Measurements from ENCODE around the gene CLIC2.

CLIC2 gene

DNA sequence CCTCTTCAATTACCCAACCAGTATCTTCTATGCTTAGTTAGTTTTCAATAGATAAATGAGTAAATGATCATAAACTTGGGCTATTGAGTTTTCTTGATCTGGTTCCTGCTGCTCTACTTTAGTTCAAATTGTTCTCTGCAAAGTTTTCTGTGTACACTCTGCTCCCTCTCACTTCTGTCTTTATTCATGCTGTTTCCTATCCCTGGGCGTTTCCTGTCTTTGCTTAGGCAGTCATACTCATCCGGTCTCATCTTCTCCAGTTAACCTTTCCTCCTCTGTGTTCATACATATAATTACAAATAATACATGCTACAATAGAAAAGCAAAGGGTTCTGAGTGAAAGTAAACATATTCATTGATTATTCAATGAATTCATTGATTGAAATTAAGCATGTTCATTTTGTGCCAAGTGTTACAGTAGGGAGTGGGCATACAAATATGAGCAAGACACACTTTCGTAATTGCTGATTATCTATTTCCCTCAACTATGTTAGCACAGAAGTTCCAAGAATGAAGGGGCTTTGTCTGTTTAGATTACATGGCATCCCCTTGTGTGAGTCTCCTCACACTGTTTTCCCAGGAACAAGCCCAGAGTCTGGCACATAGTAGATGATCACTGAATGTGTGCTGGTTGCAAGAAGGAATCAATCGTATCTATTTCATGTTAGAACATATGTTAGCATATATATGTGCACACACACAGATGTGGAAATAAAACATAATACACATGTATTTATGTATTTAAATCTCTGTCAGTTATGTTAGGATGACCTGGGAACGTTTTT lies 71.3 kb downstream of the CLIC2 start:
- DNase-seq: no peak

DNA sequence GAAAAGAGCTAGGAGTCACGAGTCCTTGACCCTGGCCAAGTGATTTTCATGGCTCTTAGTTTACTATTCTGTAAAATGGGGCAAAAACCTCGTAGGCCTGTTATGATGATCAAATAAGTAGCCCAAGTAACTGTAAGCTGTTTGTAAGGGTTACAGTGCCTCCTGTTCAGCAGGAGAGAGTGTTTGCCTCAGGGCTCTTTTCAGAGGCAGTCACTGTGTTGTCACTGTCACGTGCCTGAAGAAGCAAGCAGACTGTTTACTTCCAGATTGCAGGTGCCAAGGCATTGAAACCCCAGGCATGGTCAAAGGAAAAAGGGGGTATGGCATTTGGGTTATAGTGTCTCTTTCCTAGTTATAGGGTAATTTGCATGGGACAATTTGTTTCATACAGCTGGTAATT lies 74.7 kb downstream of the CLIC2 start:
- DNase-seq: no peak

DNA sequence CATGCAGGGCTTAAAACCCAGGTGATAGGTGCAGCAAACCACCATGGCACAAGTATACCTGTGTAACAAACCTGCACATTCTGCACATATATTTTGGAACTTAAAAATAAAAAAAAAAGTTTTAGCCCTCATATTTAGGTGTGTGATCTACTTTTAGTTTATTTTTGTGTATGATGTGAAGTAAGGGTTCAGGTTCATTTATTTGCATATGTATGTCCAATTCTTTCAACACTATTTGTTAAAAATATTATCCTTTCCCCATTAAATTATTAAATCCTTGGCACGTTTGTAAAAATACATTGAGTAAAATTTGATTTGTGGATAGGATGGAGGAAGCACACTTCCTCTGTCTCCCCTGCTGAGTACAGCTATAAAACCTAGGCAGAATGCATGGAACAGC lies 83.0 kb downstream of the CLIC2 start:
- DNase-seq: no peak

DNA sequence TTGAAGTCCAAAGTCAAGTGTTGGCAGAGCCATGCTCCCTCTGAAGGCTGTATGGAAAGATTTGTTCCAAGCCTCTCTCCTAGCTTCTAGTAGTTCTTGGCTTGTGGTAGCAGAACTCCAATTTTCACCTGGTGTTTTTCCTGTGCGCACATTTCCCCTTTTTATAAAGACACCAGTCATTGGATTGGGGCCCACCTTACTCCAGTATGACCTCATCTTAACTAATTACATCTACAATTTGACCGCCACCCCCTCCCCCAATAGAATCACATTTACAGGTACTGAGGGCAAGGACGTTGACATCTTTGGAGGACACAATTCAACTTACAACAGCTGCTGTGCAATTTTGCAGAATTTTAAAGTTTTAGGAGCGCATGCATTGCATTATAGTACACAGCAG lies 86.9 kb downstream of the CLIC2 start:
- no peak for DNase-seq

DNA sequence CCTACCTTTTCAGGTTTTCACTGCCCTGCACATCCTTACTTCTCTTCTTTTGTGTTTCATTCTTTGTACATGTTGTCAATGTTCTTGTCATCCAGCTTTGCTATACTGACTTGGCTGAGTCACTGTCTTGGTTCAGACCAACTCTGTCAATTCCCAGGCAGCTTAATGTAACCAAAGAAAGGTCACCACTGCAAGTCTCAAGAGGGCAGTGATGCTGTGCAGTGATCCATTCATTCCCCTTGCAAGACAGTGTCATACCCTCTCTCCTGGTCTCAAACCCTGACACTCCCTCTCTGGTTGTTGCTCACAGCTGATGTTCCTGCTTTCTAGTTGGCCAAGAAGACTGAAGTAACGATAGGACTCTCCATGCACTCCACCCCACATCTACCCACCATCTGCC lies 87.7 kb downstream of the CLIC2 start:
- DNase-seq: no peak

DNA sequence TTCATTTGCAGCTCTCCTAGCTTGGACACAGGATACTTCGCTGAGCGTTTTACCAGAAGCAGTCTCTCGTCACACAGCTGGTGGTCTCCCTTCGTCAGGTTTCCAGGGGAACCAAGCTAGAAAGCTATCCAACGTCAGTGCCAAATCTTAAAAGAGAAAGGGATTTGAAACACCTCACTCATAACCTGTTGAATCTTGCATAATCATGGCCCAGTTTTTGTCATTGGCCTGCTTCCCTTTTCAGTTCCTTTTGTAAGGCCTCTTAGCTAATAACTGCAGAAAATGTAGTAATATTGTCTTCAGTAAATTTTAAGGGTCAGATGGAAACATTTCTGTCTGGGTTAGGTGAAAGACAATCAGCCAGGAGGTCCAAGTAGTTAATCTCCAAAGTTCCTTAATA lies 92.1 kb downstream of the CLIC2 start:
- DNase-seq: no peak

DNA sequence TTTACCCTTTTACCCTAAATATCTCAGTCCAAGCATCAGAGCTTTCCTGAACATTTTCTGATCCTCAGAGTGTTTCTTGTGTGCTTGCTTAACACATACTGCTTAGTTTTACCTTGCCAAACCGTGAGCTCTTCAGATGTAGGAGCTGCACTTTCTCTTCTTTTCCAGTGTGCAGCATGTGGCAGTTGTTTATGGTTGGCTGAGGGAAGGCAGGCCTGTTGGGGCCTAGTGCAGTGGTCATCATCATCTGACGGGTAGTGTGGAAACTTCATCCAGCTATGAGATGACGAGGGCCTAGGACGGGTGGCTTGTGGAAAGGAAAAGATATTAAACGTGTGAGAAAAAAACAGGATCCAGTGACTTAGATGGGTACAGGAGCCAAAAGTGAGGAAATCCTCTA lies 96.7 kb downstream of the CLIC2 start:
- DNase-seq: no peak

DNA sequence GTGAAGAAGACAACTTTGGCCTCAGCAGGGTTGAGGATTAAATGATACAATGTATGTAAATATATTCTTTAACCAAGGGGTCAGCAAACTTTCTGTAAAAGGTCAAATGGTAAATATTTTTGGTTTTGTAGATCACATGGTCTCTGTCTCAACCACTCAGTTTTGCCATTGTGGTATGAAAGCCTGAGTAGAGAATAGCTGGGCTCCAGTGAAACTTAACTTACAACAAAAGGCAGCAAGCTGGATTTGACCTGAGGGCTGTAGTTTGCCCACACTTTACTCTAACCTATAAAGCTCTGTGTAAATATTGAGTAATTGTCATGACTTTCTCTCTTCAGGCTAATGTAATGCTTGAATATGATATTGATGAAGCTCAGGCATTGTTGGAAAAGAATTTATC lies 98.5 kb downstream of the CLIC2 start:
- no peak for DNase-seq

DNA sequence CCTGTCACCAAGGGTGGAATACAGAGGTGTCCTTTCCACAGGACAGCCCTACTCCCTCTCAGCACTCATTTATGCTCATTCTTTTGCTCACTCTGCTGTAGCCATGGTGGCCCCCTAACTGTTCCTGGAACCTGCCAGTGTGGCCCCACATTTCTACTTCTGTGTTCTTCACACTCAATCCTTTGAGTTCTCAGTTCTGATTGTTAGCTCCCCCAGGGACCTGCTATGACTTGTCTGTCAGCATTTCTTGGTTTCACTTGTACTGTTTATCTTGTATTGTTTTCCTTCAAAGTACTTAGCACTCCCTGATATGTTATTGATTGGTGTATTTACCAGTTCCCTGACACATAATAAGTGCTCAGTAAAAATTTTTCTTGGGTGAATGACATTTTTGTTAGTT lies 103.3 kb downstream of the CLIC2 start:
- no peak for DNase-seq
